Measurements from ENCODE around the gene QSOX2.

Gene QSOX2

GRCh38 chr9:136264441-136265405, 19.1 kb upstream of the QSOX2 start:
- no peak for DNase-seq

- no peak for DNase-seq
Observed at GRCh38 chr9:136264031-136264430, 18.4 kb upstream of the QSOX2 start.

- no peak for DNase-seq
Observed at GRCh38 chr9:136262671-136263178, 17.1 kb upstream of the QSOX2 start.

GRCh38 chr9:136261686-136262430, 16.2 kb upstream of the QSOX2 start:
- no peak for DNase-seq

GRCh38 chr9:136260936-136261472, 15.4 kb upstream of the QSOX2 start:
- DNase-seq, result no peak

- DNase-seq, result no peak
Observed at GRCh38 chr9:136260521-136260920, 14.9 kb upstream of the QSOX2 start.

GRCh38 chr9:136259836-136260235, 14.2 kb upstream of the QSOX2 start:
- no peak for DNase-seq

- DNase-seq, result no peak
Observed at GRCh38 chr9:136259517-136259813, 13.9 kb upstream of the QSOX2 start.

GRCh38 chr9:136258786-136259516, 13.3 kb upstream of the QSOX2 start:
- DNase-seq, result no peak

GRCh38 chr9:136258299-136258625, 12.7 kb upstream of the QSOX2 start:
- DNase-seq, result no peak

- DNase-seq, result no peak
Observed at GRCh38 chr9:136257381-136258298, 12.0 kb upstream of the QSOX2 start.

GRCh38 chr9:136255896-136256890, 10.6 kb upstream of the QSOX2 start:
- DNase-seq, result no peak

- DNase-seq, result no peak
Observed at GRCh38 chr9:136255166-136255538, 9.5 kb upstream of the QSOX2 start.

- no peak for DNase-seq
Observed at GRCh38 chr9:136254381-136255165, 9.0 kb upstream of the QSOX2 start.

GRCh38 chr9:136253246-136254130, 7.9 kb upstream of the QSOX2 start:
- no peak for DNase-seq

GRCh38 chr9:136252846-136253245, 7.2 kb upstream of the QSOX2 start:
- no peak for DNase-seq

GRCh38 chr9:136252281-136252680, 6.7 kb upstream of the QSOX2 start:
- DNase-seq, result no peak

GRCh38 chr9:136251264-136252115, 5.9 kb upstream of the QSOX2 start:
- no peak for DNase-seq

All from DMS153 (cell line).